A549 (cell line): ENCODE data around the gene CTBP1. TPM values are rescaled to one million over a fixed set of nuclear protein-coding genes. Genes with fewer than 3 reads are reported as not detected.

Experiments
- ATAC-seq, 2 experiments: fragments of 200-7000 bp in 1 of 2; fragments of >200 bp in 1 of 2; cut with Nextera tagmentation in 1 of 2; cut with Tn5 transposase in 1 of 2; 3 replicates each; pipeline versions ENCODE4 v1.8.0 to v1.9.1; 2018 to 2020; ENCODE audit warnings: mild to moderate bottlenecking in 1 of 2, moderate library complexity in 1 of 2
- CTCF ChIA-PET: fragments of 300-600 bp; sonication (Branson Sonifier 250); formaldehyde crosslinking; extraction: SDS; loops from one replicate; lab custom pipeline; 2021; ENCODE audit warnings: antibody characterized with exemption, inconsistent platforms; lab: Yijun Ruan, JAX
- POLR2A ChIA-PET: fragments of 350-600 bp; formaldehyde crosslinking; extraction: SDS; loops from one replicate; lab custom pipeline; 2021; ENCODE audit warnings: antibody characterized with exemption, inconsistent platforms; lab: Yijun Ruan, JAX
- DNase-seq, 2 experiments: peaks; one replicate each; pipeline versions ENCODE4 v3.0.0 to v3.0.0-alpha.2; 2011 to 2016; ENCODE audit warnings: low read depth in 1 of 2, low spot score in 1 of 2
- FAIRE-seq: peaks from 2 replicates; lab custom pipeline; 2011; peaks lifted over from hg19 to GRCh38; lab: Jason Lieb, UNC
- H3K27ac ChIP-seq, 2 experiments: fragments of >200 bp; sonication (Bioruptor Twin); formaldehyde crosslinking; 3 replicates each; pipeline ENCODE4 v1.5.1; 2016 to 2017
- H3K4me1 ChIP-seq: fragments of >200 bp; sonication (Bioruptor Twin); formaldehyde crosslinking; 3 replicates; pipeline ENCODE4 v1.6.1; 2016
- H3K4me2 ChIP-seq: fragments of >200 bp; sonication (Bioruptor Twin); formaldehyde crosslinking; 3 replicates; pipeline ENCODE4 v1.6.1; 2016
- H3K4me3 ChIP-seq: fragments of >200 bp; sonication (Bioruptor Twin); formaldehyde crosslinking; 3 replicates; pipeline ENCODE4 v1.5.1; 2016
- H3K9me3 ChIP-seq: fragments of >200 bp; sonication (Bioruptor Twin); formaldehyde crosslinking; 3 replicates; pipeline ENCODE4 v1.6.1; 2016
- ATOH8 ChIP-seq: fragments of 250-450 bp; sonication (Bioruptor Pico); IDR thresholded peaks from 2 replicates; pipeline ENCODE4 v1.5.0; 2020; ENCODE audit warnings: low read depth, mild to moderate bottlenecking, moderate library complexity
- BHLHE40 ChIP-seq: IDR thresholded peaks from 2 replicates; pipeline ENCODE4 v1.6.1; 2012; ENCODE audit warnings: low read depth, low read length, inconsistent platforms
- CBX2 ChIP-seq: fragments of 200-600 bp; sonication (generic); IDR thresholded peaks from 2 replicates; pipeline ENCODE4 v1.6.1; 2016; ENCODE audit warnings: low read depth, mild to moderate bottlenecking, borderline replicate concordance
- CBX8 ChIP-seq: fragments of 200-600 bp; sonication (generic); IDR thresholded peaks from 2 replicates; pipeline ENCODE4 v1.6.1; 2016
- CEBPB ChIP-seq, 2 experiments: fragments of >200 bp in 1 of 2; sonication (Bioruptor Twin) in 1 of 2; formaldehyde crosslinking in 1 of 2; IDR thresholded peaks; 2 replicates each; pipeline ENCODE4 v1.6.1; 2012 to 2016
- CHD2 ChIP-seq: fragments of 150-350 bp; IDR thresholded peaks from 2 replicates; pipeline ENCODE4 v1.6.1; 2014; ENCODE audit warnings: low read length; ENCODE audit not compliant: partially characterized antibody
- CHD4 ChIP-seq: fragments of 200-600 bp; sonication (generic); IDR thresholded peaks from 2 replicates; pipeline ENCODE4 v1.6.1; 2016; ENCODE audit warnings: antibody characterized with exemption, mild to moderate bottlenecking, borderline replicate concordance
- E2F6 ChIP-seq: IDR thresholded peaks from 2 replicates; pipeline ENCODE4 v1.6.1; 2012; ENCODE audit warnings: low read depth, borderline replicate concordance
- EHF ChIP-seq: fragments of 250-450 bp; sonication (Bioruptor Pico); IDR thresholded peaks from 2 replicates; pipeline ENCODE4 v1.5.0; 2020; ENCODE audit warnings: mild to moderate bottlenecking
- EP300 ChIP-seq, 2 experiments: fragments of >200 bp; sonication (Bioruptor Twin); formaldehyde crosslinking; IDR thresholded peaks; 2 replicates in 1 of 2; 3 replicates in 1 of 2; pipeline ENCODE4 v1.6.1; 2016 to 2017
- ESRRA ChIP-seq: fragments of 150-350 bp; IDR thresholded peaks from 2 replicates; pipeline ENCODE4 v1.6.1; 2014; ENCODE audit warnings: mild to moderate bottlenecking, low read length, borderline replicate concordance
- FOXS1 ChIP-seq: fragments of 250-450 bp; sonication (Bioruptor Pico); IDR thresholded peaks from 2 replicates; pipeline ENCODE4 v1.5.0; 2020; ENCODE audit warnings: mild to moderate bottlenecking, moderate library complexity
- HES2 ChIP-seq: fragments of >200 bp; sonication (Bioruptor Twin); formaldehyde crosslinking; IDR thresholded peaks from 2 replicates; pipeline ENCODE4 v1.6.1; 2016
- HOXA7 ChIP-seq: fragments of 250-450 bp; sonication (Bioruptor Pico); IDR thresholded peaks from 2 replicates; pipeline ENCODE4 v1.5.0; 2020; ENCODE audit warnings: mild to moderate bottlenecking, moderate library complexity
- JUN ChIP-seq, 2 experiments: fragments of >200 bp; sonication (Bioruptor Twin); formaldehyde crosslinking; IDR thresholded peaks; 2 replicates in 1 of 2; 3 replicates in 1 of 2; pipeline ENCODE4 v1.6.1; 2016 to 2017
- KDM1A ChIP-seq: fragments of 200-600 bp; sonication (generic); IDR thresholded peaks from 2 replicates; pipeline ENCODE4 v1.6.1; 2016; ENCODE audit warnings: low read depth, mild to moderate bottlenecking
- KDM5A ChIP-seq: fragments of 200-600 bp; sonication (generic); IDR thresholded peaks from 2 replicates; pipeline ENCODE4 v1.6.1; 2016; ENCODE audit warnings: antibody characterized with exemption, mild to moderate bottlenecking
- MAFK ChIP-seq: fragments of 450-650 bp; IDR thresholded peaks from 2 replicates; pipeline ENCODE4 v1.6.1; 2014; ENCODE audit not compliant: partially characterized antibody
- MAZ ChIP-seq: fragments of 150-350 bp; IDR thresholded peaks from 2 replicates; pipeline ENCODE4 v1.6.1; 2014; ENCODE audit warnings: antibody characterized with exemption, low read depth, low read length, borderline replicate concordance
- NPAS2 ChIP-seq: fragments of 250-450 bp; sonication (Bioruptor Pico); IDR thresholded peaks from 2 replicates; pipeline ENCODE4 v1.8.0; 2022; ENCODE audit warnings: mild to moderate bottlenecking, moderate library complexity, borderline replicate concordance
- POLR2A ChIP-seq: IDR thresholded peaks from 2 replicates; pipeline ENCODE4 v1.6.1; 2012; ENCODE audit warnings: mild to moderate bottlenecking, low read length
- RARB ChIP-seq: fragments of 250-450 bp; sonication (Bioruptor Pico); IDR thresholded peaks from 2 replicates; pipeline ENCODE4 v1.8.0; 2021; ENCODE audit warnings: mild to moderate bottlenecking, moderate library complexity
- RCOR1 ChIP-seq: fragments of 150-350 bp; IDR thresholded peaks from 2 replicates; pipeline ENCODE4 v1.6.1; 2014; ENCODE audit warnings: antibody characterized with exemption, low read length, low read depth
- SREBF2 ChIP-seq: fragments of 450-650 bp; IDR thresholded peaks from 2 replicates; pipeline ENCODE4 v1.6.1; 2014; ENCODE audit warnings: mild to moderate bottlenecking, moderate library complexity
- TFCP2L1 ChIP-seq: fragments of 250-450 bp; sonication (Bioruptor Pico); IDR thresholded peaks from 2 replicates; pipeline ENCODE4 v1.5.0; 2021; ENCODE audit warnings: mild to moderate bottlenecking
- ZNF302 ChIP-seq: fragments of 250-450 bp; sonication (Bioruptor Pico); IDR thresholded peaks from 2 replicates; pipeline ENCODE4 v1.9.0; 2021; ENCODE audit warnings: inconsistent platforms, mild to moderate bottlenecking, moderate library complexity
- WGBS: methylation state at CpG from one replicate; pipeline ENCODE4 v1.1.6; 2017; ENCODE audit errors: missing lambda C conversion rate; 5-methylcytosine and 5-hydroxymethylcytosine counted together
- polyA plus RNA-seq, 4 experiments: library from polyadenylated mRNA; depleted of rRNA in 3 of 4; stranded (reverse); fragments of >200 nt; fragmentation: RNase III in 1 of 4; extraction: RNeasy Plus Mini Kit Qiagen cat#74134 plus additional on column Dnase treatment in 1 of 4; gene quantifications; 2 replicates in 3 of 4; 3 replicates in 1 of 4; pipeline ENCODE4 v1.2.3, GENCODE V29; 2011 to 2017

Gene CTBP1
- polyA plus RNA-seq, 2 of the 4 experiments (the other 2 are of a cell fraction), result 43.1 to 93.1 TPM

GRCh38 chr4:1239141-1239949 is 9.6 kb downstream of the CTBP1 start:
- DNase-seq (no peak), FAIRE-seq (no peak)
- no peak for TF ChIP-seq POLR2A
- TF ChIP-seq ESRRA, result no peak
- no peak for TF ChIP-seq E2F6
- TF ChIP-seq CBX2, result no peak
- no peak for TF ChIP-seq EP300 (IDR thresholded peaks at IDR 0.05)
- no peak for TF ChIP-seq TFCP2L1
- no peak for TF ChIP-seq SREBF2
- TF ChIP-seq HOXA7 (CRISPR knock-in tag), result no peak
- TF ChIP-seq, all 56 proteins: peak for 0
- no peaks in the 10 kb centered on the region for H3K9me3 ChIP-seq
- H3K4me3 ChIP-seq, result no peak overlapping the region
- no peak overlapping the region for H3K27ac ChIP-seq
- H3K4me1 ChIP-seq, result no peaks in the 10 kb centered on the region
- H3K4me2 ChIP-seq, result no peak overlapping the region
- whole genome bisulfite sequencing, result 97% methylated on average over 26 of the region's 43 CpGs
- ChIA-PET CTCF (interaction anchor here (0.6 to 1.4 kb wide), 3 partner anchors 107 to 108 kb away, joined by 3 read pairs; no protein-coding TSS in a partner anchor), POLR2A (interaction anchor here (0.7 kb wide), 1 partner anchor 157 kb away, joined by 3 read pairs; no protein-coding TSS in a partner anchor)
- ATAC-seq, result no peak; a peak in 1 of 6 replicates

GRCh38 chr4:1238676-1239000 is 10.3 kb downstream of the CTBP1 start:
- H3K9me3 ChIP-seq, result no peaks in the 10 kb centered on the region
- no peaks in the 10 kb centered on the region for H3K4me1 ChIP-seq
- FAIRE-seq, result no peak
- WGBS, result 89% methylated on average over 8 of the region's 12 CpGs
- H3K4me2 ChIP-seq, result no peak overlapping the region
- no peak for DNase-seq
- ChIA-PET POLR2A (interaction anchor here (0.7 kb wide), 1 partner anchor 156 kb away, joined by 3 read pairs; no protein-coding TSS in a partner anchor), CTCF (interaction anchor here (1.1 kb wide), 1 partner anchor 107 kb away, joined by 3 read pairs; no protein-coding TSS in a partner anchor)
- ATAC-seq, result no peak
- no peak for TF ChIP-seq CBX8
- no peak for TF ChIP-seq NPAS2 (CRISPR knock-in tag)
- TF ChIP-seq HES2, result no peak
- TF ChIP-seq EP300 (IDR thresholded peaks at IDR 0.05), result no peak
- TF ChIP-seq ATOH8, result no peak
- TF ChIP-seq RCOR1, result no peak
- TF ChIP-seq CEBPB (IDR thresholded peaks at IDR 0.05), result no peak
- TF ChIP-seq KDM1A, result no peak
- no peak for TF ChIP-seq CHD2
- TF ChIP-seq FOXS1, result no peak
- no peak for TF ChIP-seq ZNF302
- no peak for TF ChIP-seq BHLHE40
- TF ChIP-seq MAZ, result no peak
- TF ChIP-seq RARB (CRISPR knock-in tag), result no peak
- TF ChIP-seq KDM5A, result no peak
- TF ChIP-seq CBX2, result no peak
- no peak for TF ChIP-seq JUN (IDR thresholded peaks at IDR 0.05)
- TF ChIP-seq MAFK, result no peak
- no peak for TF ChIP-seq CHD4
- no peak for TF ChIP-seq EHF (CRISPR knock-in tag)
- H3K27ac ChIP-seq, result no peak overlapping the region
- no peak overlapping the region for H3K4me3 ChIP-seq
